K562 (cell line): ENCODE results near the gene STRN3. TPM values are rescaled to one million over a fixed set of nuclear protein-coding genes. Genes with fewer than 3 reads are reported as not detected.
A peak's percentile ranks its signal among the peaks of the same experiment; 100 is the strongest.

Experiments
- BCOR ChIP-seq: fragments of 450-650 bp; IDR thresholded peaks from 2 replicates; pipeline ENCODE4 v1.6.1; 2016
- CCNT2 ChIP-seq: IDR thresholded peaks from 2 replicates; pipeline ENCODE4 v1.6.1; 2011; ENCODE audit warnings: borderline replicate concordance, low read depth, mild to moderate bottlenecking, moderate library complexity, mixed read lengths, low read length; ENCODE audit not compliant: insufficient read length; ENCODE audit errors: extremely low read depth
- CXXC5 ChIP-seq: fragments of 250-450 bp; sonication (Bioruptor Pico); IDR thresholded peaks from 2 replicates; pipeline ENCODE4 v1.8.0; 2022; ENCODE audit warnings: inconsistent platforms, mild to moderate bottlenecking, moderate library complexity
- FOS ChIP-seq: IDR thresholded peaks from 3 replicates; pipeline ENCODE4 v1.6.1; 2011; ENCODE audit not compliant: insufficient read length; ENCODE audit errors: extremely low read depth
- JUND ChIP-seq, 2 experiments: IDR thresholded peaks; 2 replicates in 1 of 2; 3 replicates in 1 of 2; pipeline ENCODE4 v1.6.1; 2011; ENCODE audit warnings: borderline replicate concordance in 2 of 2, low read depth in 2 of 2, low read length in 2 of 2, improper control_type of control experiment in 1 of 2, missing biosample characterization in 1 of 2, missing genetic modification characterization in 1 of 2, missing genetic modification reagents in 1 of 2
- MTA1 ChIP-seq: fragments of 450-650 bp; IDR thresholded peaks from 2 replicates; pipeline ENCODE4 v1.6.1; 2017; ENCODE audit warnings: borderline replicate concordance
- NBN ChIP-seq: fragments of 450-650 bp; IDR thresholded peaks from 2 replicates; pipeline ENCODE4 v1.6.1; 2016; ENCODE audit warnings: low read depth, mild to moderate bottlenecking
- NR2C1 ChIP-seq, 2 experiments: fragments of 450-650 bp; IDR thresholded peaks; 2 replicates each; pipeline ENCODE4 v1.6.1; 2017; ENCODE audit warnings: mild to moderate bottlenecking in 2 of 2, antibody characterized with exemption in 1 of 2, inconsistent platforms in 1 of 2, missing compliant biosample characterization in 1 of 2, missing genetic modification characterization in 1 of 2
- NR2C2 ChIP-seq, 2 experiments: fragments of 200-800 bp in 1 of 2; sonication (Bioruptor generic) in 1 of 2; sonication (generic) in 1 of 2; formaldehyde crosslinking in 1 of 2; IDR thresholded peaks; 2 replicates each; pipeline versions ENCODE4 v1.6.1 to v1.8.0; 2016 to 2022; ENCODE audit warnings: mild to moderate bottlenecking in 1 of 2, missing compliant biosample characterization in 1 of 2, missing genetic modification characterization in 1 of 2, missing genetic modification reagents in 1 of 2
- PKNOX1 ChIP-seq: fragments of 450-650 bp; IDR thresholded peaks from 2 replicates; pipeline ENCODE4 v1.6.1; 2016
- SMARCA4 ChIP-seq: fragments of 450-650 bp; IDR thresholded peaks from 2 replicates; pipeline ENCODE4 v1.6.1; 2016
- ZNF143 ChIP-seq: sonication (generic); formaldehyde crosslinking; IDR thresholded peaks from 2 replicates; pipeline ENCODE4 v1.9.0; 2022; ENCODE audit warnings: mild to moderate bottlenecking, missing genetic modification reagents
- ZNF589 ChIP-seq: fragments of 200-800 bp; sonication (Bioruptor generic); IDR thresholded peaks from 2 replicates; pipeline ENCODE4 v1.6.1; 2016; ENCODE audit warnings: low read depth, missing genetic modification characterization, missing compliant biosample characterization
- ZNF830 ChIP-seq: fragments of 250-450 bp; sonication (Bioruptor Pico); IDR thresholded peaks from 2 replicates; pipeline ENCODE4 v1.5.0; 2021; ENCODE audit warnings: mild to moderate bottlenecking
- polyA plus RNA-seq, 8 experiments: library from polyadenylated mRNA; depleted of rRNA in 4 of 8; stranded (reverse) in 5 of 8; unstranded in 3 of 8; fragments of >200 nt; fragmentation: Nextera tagmentation in 2 of 8; fragmentation: Illumina TruSeq in 1 of 8; extraction: Ambion mirVana in 2 of 8; extraction: Trizol in 1 of 8; gene quantifications; 2 replicates each; pipeline versions ENCODE4 v1.2.1 to v1.2.3, GENCODE V29; 2011 to 2014; ENCODE audit warnings: inconsistent platforms in 1 of 8, missing spikeins in 1 of 8
- total RNA-seq, 7 experiments: library from RNA; depleted of rRNA in 6 of 7; stranded (reverse); fragments of >200 nt in 6 of 7; fragmentation: Illumina TruSeq in 2 of 7; extraction: Trizol in 2 of 7; gene quantifications; 2 replicates each; pipeline versions ENCODE4 v1.2.1 to v1.2.3, GENCODE V29; 2011 to 2021; ENCODE audit warnings: low replicate concordance in 1 of 7
- TF ChIP-seq, protein P1 (sequence below), 2 experiments: fragments of 450-650 bp; formaldehyde crosslinking in 1 of 2; IDR thresholded peaks; 2 replicates each; pipeline versions ENCODE4 v1.4.0 to v1.6.1; 2014 to 2020; ENCODE audit warnings: mild to moderate bottlenecking in 2 of 2, borderline replicate concordance in 1 of 2, low read depth in 1 of 2

The STRN3 gene
- total and polyA plus RNA-seq, 9 of the 15 experiments (the other 6 are each of a cell fraction or from before 2014, with no cell fraction given) = 5.9 to 29.1 (median 16.0) TPM

DNA sequence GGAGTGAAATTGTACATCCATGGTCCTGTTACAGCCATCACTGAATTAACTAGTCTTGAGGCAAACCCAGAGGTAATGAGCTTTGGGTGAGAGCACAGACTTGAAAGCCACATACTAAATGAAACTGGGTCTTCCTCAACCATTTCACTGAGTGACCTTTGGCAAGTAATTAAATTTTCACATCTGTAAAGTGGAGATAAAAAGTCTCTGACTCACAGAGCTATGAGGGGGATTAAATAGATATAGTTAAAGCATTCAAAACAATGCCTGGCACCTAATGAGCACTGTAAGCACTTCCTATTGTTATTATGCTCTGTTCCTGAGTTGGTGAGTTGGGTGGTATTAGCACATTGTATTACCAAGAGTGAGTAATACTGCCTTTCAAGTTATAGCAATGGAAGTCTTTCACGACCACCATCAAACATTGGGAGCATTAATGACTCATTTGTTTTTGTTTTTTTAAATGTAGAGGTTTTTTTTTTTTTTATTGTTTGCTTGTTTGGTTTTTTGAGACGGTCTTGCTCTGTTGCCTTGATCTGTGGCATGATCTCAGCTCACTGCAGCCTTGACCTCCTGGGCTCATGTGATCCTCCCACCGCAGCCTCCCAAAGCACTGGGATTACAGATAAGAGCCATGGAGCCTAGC, 12.5 kb upstream of the STRN3 start (continued):
- TF ChIP-seq NBN (peak; percentile 72), ZNF143 (CRISPR knock-in tag) (no peak), PKNOX1 (0 out of 2 replicates have a peak, but pooled peaks have one; percentile 12), FOS (peak; percentile 12), ZNF830 (no peak), CCNT2 (peak; percentile 55), BCOR (peak; percentile 72; the same call in 1 of the 2 replicates), MTA1 (peak; percentile 60; the same call in 1 of the 2 replicates), NR2C2 (CRISPR knock-in tag; IDR thresholded peaks at IDR 0.05) (no peak), NR2C2 (tag; IDR thresholded peaks at IDR 0.05) (peak; percentile 50), NR2C1 (IDR thresholded peaks at IDR 0.05) (no peak; the same call in 1 of the 2 replicates), NR2C1 (tag; IDR thresholded peaks at IDR 0.05) (peak; percentile 50; the same call in 1 of the 2 replicates), JUND (IDR thresholded peaks at IDR 0.05; ENCODE audit: borderline replicate concordance, low read depth, low read length) (peak; percentile 72), JUND (tag; IDR thresholded peaks at IDR 0.05; ENCODE audit: borderline replicate concordance, low read depth, low read length) (peak; percentile 83; the same call in 2 of the 3 replicates), CXXC5 (CRISPR knock-in tag) (0 out of 2 replicates have a peak, but pooled peaks have one; percentile 21), ZNF589 (0 out of 2 replicates have a peak, but pooled peaks have one; percentile 41), SMARCA4 (peak; percentile 91)
- TF ChIP-seq, protein P1, sequence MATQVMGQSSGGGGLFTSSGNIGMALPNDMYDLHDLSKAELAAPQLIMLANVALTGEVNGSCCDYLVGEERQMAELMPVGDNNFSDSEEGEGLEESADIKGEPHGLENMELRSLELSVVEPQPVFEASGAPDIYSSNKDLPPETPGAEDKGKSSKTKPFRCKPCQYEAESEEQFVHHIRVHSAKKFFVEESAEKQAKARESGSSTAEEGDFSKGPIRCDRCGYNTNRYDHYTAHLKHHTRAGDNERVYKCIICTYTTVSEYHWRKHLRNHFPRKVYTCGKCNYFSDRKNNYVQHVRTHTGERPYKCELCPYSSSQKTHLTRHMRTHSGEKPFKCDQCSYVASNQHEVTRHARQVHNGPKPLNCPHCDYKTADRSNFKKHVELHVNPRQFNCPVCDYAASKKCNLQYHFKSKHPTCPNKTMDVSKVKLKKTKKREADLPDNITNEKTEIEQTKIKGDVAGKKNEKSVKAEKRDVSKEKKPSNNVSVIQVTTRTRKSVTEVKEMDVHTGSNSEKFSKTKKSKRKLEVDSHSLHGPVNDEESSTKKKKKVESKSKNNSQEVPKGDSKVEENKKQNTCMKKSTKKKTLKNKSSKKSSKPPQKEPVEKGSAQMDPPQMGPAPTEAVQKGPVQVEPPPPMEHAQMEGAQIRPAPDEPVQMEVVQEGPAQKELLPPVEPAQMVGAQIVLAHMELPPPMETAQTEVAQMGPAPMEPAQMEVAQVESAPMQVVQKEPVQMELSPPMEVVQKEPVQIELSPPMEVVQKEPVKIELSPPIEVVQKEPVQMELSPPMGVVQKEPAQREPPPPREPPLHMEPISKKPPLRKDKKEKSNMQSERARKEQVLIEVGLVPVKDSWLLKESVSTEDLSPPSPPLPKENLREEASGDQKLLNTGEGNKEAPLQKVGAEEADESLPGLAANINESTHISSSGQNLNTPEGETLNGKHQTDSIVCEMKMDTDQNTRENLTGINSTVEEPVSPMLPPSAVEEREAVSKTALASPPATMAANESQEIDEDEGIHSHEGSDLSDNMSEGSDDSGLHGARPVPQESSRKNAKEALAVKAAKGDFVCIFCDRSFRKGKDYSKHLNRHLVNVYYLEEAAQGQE (IDR thresholded peaks at IDR 0.05; ENCODE audit: borderline replicate concordance) = no peak
- TF ChIP-seq, protein P1 (CRISPR knock-in tag; IDR thresholded peaks at IDR 0.05; ENCODE audit: low read depth) = no peak
